SW480 (cell line): ENCODE results near the gene PLPPR1.
A peak's percentile ranks its signal among the peaks of the same experiment; 100 is the strongest.

ENCODE experiments used
- DNase-seq: peaks from one replicate; pipeline ENCODE4 v3.0.0-alpha.2; 2016; ENCODE audit warnings: low spot score

The PLPPR1 gene

DNA sequence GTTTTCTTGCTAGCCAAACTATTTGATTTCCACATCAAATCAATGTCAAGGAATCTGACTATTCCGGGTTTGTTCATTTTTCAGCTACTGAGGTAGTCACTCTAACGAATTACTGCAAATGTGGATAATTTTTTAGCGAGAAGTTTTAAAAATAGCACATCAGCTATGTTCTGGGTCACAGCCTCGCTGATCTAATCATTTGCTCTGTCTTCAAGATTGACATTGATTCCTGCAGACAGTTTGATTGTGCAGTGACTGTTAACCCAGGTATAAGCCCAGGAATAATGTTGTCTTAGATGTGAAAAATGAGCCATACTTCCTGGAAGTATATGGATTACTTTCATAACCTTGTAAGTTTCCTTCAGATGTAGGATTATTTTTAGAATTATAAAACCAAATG lies 181.1 kb downstream of the PLPPR1 start:
- no peak for DNase-seq

DNA sequence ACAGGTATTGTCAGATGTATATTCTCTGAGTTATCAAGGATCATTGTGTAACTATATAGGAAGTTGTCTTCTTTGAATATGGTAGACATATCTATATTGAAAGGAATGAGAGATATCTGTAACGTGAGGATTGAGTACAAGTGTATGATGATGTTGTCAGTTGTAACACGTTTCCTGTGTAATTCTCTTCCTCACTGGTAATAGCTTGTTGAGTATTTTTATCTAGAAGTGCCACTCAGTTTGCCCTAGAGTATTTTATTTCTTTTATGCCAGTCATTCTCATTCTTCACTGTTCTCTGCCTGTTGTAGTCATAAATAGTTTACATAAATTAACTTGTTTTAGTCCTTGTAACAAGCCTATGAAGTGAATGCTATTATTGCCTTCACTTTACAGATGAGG lies 184.1 kb downstream of the PLPPR1 start:
- DNase-seq = no peak

DNA sequence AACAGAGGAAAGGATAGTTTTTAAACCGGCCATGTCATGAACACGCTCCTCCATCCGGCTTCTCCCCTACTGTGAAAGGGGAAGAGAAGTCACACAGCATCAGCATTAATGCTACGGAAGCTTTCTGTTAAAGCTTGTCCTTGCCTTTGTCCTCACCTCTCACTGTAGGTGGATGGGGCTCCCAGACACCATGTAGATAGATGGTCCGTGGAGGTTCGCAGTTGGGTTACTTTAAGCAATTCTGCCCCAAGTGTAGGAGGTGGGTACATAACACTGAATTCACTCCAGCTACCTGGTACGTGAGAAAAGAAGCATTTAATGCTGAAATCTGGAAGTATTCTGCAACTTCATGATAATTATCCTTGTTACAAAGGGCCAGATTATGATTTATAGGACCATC lies 190.5 kb downstream of the PLPPR1 start:
- DNase-seq = no peak

DNA sequence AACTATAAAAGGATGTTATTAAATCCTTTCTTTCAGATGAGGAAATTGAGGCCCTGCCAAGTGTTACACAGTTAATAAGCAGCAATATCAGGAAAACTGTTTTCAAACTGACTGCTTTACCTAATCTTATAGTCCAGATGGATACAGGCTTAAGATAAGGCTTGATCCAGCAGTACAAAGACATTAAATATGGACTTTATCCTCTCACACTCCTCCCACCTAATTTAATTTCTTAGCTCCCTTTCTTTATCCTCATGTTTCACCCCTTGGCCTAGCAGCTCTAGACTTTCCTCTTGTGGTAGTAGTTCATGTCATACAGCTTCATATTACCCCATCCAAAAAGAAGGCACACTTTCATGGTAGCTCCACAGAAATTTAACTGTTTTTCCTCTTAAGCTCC lies 191.8 kb downstream of the PLPPR1 start:
- no peak for DNase-seq

DNA sequence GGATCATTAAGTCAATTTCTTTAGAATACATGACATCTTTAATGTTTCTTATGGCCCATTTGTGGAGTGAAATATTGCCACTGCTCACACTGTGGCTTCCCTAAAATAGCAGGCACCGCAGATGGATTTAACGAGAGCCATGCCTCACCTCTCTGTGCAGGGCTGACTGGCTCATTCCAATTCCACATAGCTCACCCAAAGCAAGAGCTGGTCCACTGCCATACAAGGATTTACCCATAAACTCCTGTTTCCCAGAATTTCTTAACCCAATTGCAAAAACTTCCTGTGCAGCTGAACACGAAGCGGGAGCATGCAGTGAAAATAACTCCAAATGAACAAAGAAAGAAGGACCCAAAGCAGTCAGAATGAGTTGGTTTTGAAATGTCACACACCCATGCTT lies 196.7 kb downstream of the PLPPR1 start:
- no peak for DNase-seq

DNA sequence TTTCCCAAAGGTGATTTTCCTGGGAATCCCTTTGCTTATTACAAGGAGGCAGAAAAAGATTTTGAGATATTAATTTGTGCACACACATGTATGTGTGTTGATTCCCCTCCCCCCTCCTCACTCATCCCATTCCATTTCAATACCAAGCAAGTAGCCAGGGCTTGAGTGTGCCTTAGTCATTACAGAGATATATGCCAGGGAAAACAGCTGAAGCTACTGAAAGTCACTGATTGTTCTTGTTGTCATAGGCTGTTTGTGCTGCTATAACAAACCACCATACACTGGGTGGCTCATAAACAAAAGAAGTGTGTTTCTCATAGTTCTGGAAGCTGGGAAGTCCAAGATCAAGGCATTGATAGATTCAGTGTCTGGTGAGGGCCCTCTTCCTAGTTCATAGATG lies 197.6 kb downstream of the PLPPR1 start:
- no peak for DNase-seq

DNA sequence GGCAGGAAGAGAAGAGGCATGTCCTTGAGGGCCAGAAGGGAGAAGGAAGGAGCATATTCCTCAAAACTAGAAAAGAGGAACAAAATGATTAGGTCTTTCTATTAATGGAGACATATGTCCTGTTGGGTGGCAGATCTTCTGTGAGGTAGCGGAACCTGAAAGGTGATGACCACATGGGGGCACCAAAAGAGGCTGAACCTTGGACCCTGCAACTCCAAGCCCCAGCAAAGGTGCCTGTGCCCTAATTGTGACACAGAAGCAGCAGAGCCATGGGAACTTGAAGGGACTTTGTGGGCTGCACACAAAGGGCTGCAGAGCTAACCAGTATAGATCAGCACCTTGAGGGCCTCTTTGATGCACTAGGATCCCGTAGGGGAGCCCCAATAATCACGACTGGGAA lies 198.3 kb downstream of the PLPPR1 start:
- no peak for DNase-seq

DNA sequence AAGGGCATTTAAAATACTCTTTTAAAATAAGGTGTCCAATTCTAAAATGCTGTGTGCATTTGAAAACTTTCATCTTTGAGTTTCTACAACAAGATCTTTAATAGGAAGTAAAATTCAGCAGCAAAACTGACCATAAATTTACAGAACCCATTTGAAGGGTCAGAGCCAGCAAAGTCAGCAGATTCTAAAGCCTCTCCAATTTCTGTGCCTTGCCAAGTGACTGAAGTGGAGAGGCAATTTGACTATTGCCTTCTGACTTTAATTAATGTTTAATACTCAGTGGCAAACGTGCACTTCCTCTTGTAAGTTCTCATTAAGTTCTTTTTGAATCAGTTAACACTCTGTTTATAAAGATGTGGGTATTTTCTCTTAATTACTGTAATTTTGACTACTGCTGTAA lies 201.1 kb downstream of the PLPPR1 start:
- DNase-seq = no peak

DNA sequence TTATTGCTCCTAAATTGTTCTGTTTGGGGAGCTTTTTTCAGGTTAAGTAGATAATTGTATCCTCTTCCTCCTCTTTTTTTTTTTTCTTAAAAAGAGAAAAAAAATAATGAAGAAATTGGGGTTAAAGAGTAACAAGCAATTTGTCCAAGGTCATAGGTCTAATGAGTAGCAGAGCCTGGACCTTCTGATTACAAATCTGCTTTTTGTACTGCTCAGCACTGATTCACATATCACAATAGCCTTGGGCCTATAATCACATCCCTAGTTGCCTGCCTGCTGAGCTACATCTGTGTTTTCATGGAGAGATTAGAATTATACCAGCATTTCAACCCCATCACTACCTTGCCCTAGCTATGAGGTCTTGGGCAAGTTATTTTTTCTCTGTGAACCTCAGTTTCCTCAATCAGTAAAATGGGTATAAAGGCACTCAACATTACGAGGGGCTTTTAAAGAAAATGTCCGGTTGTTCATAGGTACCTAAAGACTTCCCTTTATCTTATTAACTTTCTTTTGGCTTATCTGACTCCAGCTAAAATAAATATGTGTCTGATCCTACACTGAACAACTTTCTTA lies 204.0 kb downstream of the PLPPR1 start:
- DNase-seq = no peak

DNA sequence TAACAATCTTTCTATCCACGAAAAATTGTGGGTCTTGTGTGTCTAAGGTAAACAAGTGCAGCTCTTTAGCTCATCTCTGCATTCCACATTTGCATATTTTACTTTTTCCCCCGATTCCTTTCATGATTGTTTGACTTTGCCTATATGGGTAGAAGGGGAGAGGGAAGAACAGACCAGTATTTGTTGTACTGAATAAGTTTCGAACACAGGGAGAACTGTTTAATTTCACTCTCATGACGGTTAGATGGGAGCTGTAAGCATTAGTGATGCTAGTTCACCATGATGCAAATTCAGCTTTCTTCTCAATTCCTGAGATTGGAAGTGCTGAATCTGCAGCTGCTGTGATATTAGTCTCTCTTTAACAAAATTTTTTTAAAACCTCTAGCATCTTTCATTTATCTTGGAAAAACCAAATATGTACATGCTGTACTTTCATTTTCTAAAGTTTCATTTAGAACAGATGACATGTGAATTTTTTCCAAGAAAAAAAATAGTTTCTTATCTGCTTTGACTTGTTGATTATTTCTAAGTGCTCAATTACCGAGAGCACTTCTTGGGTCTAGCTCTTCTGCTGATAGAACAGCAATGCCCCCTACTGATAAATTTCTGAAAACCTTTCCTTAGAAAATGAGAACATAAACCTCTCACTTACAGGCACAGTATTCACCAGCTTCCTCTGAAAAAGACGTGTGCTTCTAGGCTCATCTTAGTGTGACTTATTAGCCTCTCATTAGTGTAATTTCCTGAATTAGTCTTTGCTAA lies 206.8 kb downstream of the PLPPR1 start:
- DNase-seq = peak; percentile 16

DNA sequence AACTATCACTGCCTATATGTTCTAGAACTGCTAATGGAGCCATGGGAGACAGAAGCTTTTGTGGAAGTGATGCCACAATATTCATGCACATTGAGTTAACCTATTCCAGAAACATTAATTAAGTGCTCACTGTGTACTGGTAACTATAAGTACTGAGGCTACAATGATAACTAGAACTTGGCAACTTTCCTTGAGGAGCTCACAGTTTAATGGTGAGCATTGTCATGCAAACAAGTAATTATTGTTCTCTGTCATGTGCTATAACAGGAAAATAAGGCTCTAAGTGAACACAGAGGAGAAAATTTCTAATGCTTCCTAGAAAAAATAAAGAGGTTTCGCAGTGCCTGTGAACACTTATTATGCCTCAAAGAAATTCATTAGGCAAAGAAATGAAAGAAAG lies 214.1 kb downstream of the PLPPR1 start:
- DNase-seq = no peak

DNA sequence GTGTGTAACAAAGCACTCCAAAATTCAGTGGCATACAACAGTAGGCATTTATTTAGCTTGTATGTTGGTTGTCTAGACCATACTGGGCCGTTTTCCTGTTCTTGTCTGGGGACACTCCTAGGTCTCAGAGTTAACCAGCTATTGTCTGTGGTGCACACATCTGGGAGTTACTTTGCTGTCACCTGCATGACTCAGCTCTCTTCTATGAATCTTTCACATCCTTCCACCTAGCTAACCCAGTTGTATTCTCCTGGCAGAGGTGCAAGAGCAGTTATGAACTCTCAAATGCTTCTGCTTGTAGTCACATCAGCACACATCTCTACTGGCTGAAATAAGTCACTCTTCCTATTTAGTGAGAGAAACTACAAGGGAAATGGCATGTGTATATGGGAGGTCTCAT lies 218.2 kb downstream of the PLPPR1 start:
- DNase-seq = no peak

DNA sequence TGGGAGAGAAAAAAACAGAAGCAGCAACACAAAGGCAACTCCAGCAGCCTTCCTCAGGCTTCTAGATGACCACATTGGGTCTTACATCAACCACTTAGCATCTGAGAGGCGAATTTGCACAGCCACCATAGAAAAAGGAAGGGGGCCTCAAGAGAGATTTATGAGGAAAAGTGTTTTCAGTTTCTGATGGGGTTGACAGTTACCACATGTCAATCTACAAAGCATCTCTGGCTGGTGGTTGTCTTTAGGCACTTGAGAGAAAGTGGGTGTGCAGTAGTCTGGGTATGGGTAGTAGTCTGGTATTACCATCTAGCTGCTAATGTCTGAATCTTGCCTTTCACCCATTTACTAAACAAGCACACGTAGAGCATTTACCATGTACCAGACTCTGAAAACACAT lies 218.8 kb downstream of the PLPPR1 start:
- no peak for DNase-seq

DNA sequence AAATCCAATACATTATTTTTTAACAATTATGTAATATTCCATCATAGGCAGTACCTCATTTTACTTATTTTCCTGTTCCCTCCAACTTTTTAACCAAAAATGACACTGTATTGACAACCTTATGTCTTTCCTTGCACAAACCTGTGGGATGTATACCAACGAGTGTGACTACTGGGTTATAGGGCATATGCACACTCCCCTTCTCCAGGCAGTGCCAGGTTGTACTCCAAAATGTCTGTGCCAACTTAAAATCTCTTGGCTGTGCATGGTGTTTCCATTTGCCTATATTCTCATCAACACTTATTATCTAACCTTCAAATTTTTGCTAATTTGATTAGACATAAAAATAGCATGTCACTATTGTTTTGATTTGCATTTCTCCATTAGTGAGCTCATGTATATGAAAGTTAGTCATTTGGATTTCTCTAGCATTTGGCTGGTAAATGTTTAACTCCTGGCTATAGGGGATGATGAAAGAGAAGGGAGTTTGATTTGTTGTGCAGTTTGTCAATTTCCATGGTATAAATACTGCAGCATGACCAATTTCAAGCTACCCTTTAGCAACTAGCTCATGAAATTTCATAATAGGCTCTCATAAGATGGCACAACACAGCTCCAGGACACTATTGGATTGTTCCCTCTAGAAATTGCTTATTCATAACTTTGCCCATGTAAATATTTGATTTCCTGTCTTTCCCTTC lies 226.4 kb downstream of the PLPPR1 start:
- no peak for DNase-seq

DNA sequence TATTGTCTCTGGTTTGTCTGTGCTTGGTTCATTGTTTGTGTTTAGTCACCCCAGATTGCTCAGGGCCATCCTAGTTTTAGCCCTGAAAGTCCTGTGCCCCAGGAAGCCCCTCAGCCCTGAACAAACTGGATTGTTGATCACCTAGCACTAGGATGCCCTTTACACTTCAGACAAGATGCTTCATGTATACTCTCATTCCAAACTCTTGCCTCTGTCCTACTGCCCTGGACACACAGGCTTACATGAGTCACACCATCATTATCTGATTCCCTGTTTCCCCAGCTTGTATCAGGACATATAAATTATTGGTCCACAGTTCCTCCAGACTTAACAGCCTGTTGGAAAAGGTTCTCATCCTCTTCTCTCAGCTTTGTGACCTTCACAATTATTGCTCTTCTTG lies 236.2 kb downstream of the PLPPR1 start:
- no peak for DNase-seq

DNA sequence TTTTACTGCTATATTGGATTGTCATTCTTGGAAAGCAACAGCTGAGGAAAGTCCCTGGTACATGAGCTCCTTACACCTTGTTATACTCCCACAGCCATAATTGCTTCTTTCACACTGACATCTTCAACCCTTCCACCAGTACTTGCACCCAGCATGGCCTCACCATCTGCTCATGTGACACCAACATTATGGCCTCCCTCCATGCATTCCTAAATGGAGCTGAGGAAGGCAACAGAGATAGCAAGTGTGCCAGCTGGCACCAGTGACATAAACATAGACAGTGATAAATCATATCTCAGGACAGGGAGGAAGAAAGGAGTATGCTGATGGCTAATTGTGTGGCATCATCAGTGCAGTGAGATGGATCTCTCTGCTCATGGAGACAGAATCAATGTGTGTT lies 236.7 kb downstream of the PLPPR1 start:
- DNase-seq = no peak

DNA sequence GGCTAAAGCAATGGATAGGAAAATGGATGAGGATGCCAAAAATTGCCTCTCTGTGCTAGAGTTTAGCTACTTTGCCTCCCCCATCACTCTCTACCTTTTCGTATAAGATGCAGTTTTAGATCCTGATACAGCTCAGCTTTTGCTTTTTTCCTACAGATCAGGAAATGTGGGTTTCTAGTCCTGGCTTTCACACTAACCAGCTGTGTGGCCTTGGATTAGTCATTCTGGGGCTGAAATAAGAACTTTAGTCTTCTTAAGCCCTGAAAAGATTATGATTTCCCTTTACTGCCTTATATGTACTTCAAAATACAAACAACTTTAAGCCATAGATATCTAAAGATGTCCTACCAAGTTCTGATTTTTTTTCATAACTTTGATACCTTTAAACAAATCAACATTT lies 239.9 kb downstream of the PLPPR1 start:
- no peak for DNase-seq

DNA sequence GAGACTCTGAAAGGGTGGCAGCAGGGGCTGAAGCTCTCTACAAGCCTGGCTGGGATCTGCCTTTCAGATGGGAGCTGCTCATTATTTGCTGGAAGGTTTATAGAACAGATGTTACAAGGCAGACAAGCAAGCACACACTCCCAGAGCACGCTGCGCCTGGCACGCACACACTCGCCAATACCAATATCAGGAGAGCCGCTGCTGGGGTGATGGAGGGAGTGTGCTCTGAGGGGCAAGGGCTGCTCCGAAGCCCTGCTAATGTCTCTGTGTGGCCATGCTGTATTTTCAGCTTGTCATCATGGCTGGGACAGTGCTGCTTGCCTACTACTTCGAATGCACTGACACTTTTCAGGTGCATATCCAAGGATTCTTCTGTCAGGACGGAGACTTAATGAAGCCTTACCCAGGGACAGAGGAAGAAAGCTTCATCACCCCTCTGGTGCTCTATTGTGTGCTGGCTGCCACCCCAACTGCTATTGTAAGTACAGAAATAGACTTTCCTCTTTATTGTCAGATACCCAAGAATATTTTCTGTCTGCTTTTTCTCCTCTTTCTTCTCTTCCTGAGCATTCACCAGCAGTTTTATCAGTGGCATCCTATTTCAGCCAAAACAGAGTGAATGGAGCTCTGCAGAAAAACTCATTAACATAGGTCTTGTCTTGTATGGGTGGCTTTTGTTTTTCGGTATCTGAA lies 241.2 kb downstream of the PLPPR1 start:
- no peak for DNase-seq

DNA sequence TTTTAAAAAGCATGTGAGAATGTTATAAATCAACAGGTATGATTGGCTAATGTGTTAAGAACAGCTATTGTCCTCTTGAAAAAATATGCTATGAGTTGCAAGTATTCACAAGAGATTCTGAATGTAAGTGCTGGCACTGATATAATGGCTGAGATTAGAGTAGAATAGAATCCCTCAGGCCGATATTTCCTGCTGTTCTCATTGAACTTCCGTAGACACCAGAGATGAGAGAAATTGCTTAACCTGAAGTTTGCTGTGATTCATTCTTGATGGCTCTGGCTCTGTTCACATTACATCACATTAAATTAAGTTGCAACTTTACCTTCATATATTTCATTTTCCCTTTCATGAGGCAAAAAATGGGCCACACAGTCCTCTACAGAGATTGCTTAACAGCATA lies 241.8 kb downstream of the PLPPR1 start:
- DNase-seq = no peak

DNA sequence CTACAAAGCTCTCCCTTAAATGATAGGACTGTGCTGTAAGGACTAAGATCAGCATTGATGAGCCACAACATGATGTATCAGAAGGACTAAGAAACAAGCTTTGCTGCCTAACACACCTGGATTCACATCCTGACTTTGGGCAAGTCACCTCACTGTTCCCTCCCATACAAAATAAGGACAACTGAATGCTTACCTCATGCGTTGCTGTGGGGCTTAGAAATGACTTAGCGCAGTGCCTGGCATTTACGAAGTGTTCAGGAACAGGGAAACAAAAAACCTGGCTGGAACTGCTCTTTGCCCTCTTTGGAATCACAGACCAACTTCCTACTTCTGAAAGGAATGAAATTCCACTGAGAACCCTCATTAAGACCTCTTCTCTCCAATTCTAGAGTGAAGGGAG lies 242.6 kb downstream of the PLPPR1 start:
- no peak for DNase-seq

DNA sequence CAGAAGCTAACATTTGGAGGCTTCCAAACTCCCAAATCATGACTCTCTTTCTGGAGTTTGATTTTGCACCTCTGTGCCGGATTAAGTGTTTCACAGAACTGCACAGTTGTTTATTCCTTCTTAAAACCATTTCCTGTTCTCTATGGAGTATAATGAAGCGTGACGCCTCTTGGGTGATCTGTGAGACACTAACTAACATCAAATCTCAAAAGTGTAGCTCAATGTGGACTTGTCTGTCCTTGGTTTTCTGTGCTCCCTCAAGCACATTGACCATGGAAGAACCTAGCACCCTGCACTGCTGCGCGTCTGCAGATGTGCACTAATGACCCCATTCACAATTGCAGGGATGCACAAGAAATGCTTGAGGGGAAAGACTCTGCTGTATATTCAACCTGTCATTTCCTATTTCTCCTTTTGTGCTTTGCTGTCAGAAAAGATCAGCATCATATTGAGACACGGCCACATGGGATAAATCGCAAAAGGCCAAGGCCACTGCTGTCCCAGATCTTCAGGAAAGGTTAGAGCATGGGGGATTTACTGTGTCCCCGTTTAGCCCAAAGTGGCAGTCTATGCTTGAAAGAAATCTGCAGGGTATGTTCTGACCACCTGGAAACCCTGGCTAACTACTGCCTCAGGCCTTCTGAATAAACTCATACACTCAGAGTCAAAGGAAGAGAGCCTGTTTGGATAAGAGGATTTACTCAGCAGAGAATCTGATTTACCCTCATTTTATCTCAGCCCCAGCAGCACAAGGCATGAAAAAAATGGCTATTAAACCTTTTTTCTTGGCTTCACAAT lies 246.6 kb downstream of the PLPPR1 start:
- no peak for DNase-seq

DNA sequence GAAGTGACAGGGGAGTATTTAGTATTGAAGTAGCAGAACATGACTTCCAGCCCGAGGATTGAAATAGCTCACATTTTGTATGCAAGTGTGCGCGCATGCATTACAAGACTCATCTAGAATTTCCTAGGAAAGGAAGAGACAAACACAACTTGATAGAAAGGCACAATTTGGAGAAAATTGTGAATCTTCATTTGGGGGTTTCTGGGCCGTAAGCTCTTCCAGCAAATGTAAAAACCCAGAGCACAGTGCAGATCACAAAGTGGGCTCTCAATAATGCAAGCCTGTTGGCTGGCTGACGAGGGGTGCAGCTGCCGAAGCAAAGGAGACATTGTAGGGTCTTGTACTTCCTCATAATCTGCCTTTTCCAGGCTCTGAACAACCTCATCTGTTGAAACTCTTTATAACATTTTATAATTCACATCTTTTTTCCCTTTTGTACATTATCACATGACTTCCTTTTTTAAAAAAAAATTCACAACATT lies 247.3 kb downstream of the PLPPR1 start:
- DNase-seq = no peak
